ENCODE results near the gene DRD4. TPM values are rescaled to one million over a fixed set of nuclear protein-coding genes. Genes with fewer than 3 reads are reported as not detected.

DRD4 gene
- total RNA-seq, 2 donors from 2014 or later: 0.68 TPM

GRCh38 chr11:612961-613300 is 24.1 kb upstream of the DRD4 start:
- H3K27ac ChIP-seq: peak overlapping the region in 1 of 2 donors; percentile 12
- peaks cover 15% of the 10 kb centered on the region for H3K4me1 ChIP-seq (replicated peaks)

GRCh38 chr11:613369-613968 is 23.6 kb upstream of the DRD4 start:
- Histone ChIP-seq H3K36me3 (peaks cover 14 to 15% of the 10 kb centered on the region in 2 donors), H3K4me1 (replicated peaks) (peaks cover 15% of the 10 kb centered on the region), H3K4me3 (no peak overlapping the region), H3K9me3 (no peaks in the 10 kb centered on the region), H3K27me3 (replicated peaks; ENCODE audit: insufficient read depth) (no peaks in the 10 kb centered on the region), H3K27ac (peak overlapping the region in 1 of 2 donors; percentile 91)
- intact Hi-C loops (cut with DNase I): no loop called here
- peak; percentile 63 for DNase-seq (ENCODE audit: low spot score)
- TF ChIP-seq CTCF (IDR thresholded peaks at IDR 0.05): no peak
- no peak for TF ChIP-seq POLR2AphosphoS5 (IDR thresholded peaks at IDR 0.05)
- no peak for TF ChIP-seq POLR2A (IDR thresholded peaks at IDR 0.05)
- 72% methylated on average over 31 of the region's 36 CpGs for WGBS

More at GRCh38 chr11:612961-613300, 24.1 kb upstream of the DRD4 start:
- no peaks in the 10 kb centered on the region for H3K9me3 ChIP-seq
- TF ChIP-seq CTCF (IDR thresholded peaks at IDR 0.05) (no peak), POLR2AphosphoS5 (IDR thresholded peaks at IDR 0.05) (no peak), POLR2A (IDR thresholded peaks at IDR 0.05) (no peak)
- intact Hi-C loops (cut with DNase I): no loop called here
- WGBS: 90% methylated on average over 8 of the region's 10 CpGs
- no peak for DNase-seq (ENCODE audit: low spot score)
- no peak overlapping the region for H3K4me3 ChIP-seq
- H3K36me3 ChIP-seq: peaks cover 14 to 20% of the 10 kb centered on the region in 2 donors
- H3K27me3 ChIP-seq (replicated peaks; ENCODE audit: insufficient read depth): no peaks in the 10 kb centered on the region

- Histone ChIP-seq H3K4me1 (replicated peaks) (peaks cover 15% of the 10 kb centered on the region), H3K27me3 (replicated peaks; ENCODE audit: insufficient read depth) (no peaks in the 10 kb centered on the region), H3K4me3 (peak overlapping the region in 1 of 2 donors; percentile 63), H3K27ac (peak overlapping the region in 1 of 2 donors; percentile 91), H3K9me3 (no peaks in the 10 kb centered on the region), H3K36me3 (peaks cover 11 to 14% of the 10 kb centered on the region in 2 donors)
- intact Hi-C loops (cut with DNase I): no loop called here
- DNase-seq (ENCODE audit: low spot score): no peak
- TF ChIP-seq POLR2AphosphoS5 (IDR thresholded peaks at IDR 0.05) (no peak), CTCF (IDR thresholded peaks at IDR 0.05) (no peak), POLR2A (IDR thresholded peaks at IDR 0.05) (no peak)
- 57% methylated on average over 14 of the region's 14 CpGs for WGBS
These were observed 22.9 kb upstream of the DRD4 start for GRCh38 chr11:614021-614622.

- peaks cover 11 to 14% of the 10 kb centered on the region in 2 donors for H3K36me3 ChIP-seq
- H3K4me1 ChIP-seq (replicated peaks): peaks cover 15% of the 10 kb centered on the region
- DNase-seq (ENCODE audit: low spot score): peak; percentile 49
- H3K27me3 ChIP-seq (replicated peaks; ENCODE audit: insufficient read depth): no peaks in the 10 kb centered on the region
- H3K4me3 ChIP-seq: peak overlapping the region; percentile 50 to 63
- 48% methylated on average over 65 of the region's 68 CpGs for WGBS
- peak overlapping the region; percentile 86 to 91 for H3K27ac ChIP-seq
- TF ChIP-seq CTCF (IDR thresholded peaks at IDR 0.05) (no peak), POLR2AphosphoS5 (IDR thresholded peaks at IDR 0.05) (no peak), POLR2A (IDR thresholded peaks at IDR 0.05) (no peak)
- H3K9me3 ChIP-seq: no peaks in the 10 kb centered on the region
- intact Hi-C loops (cut with DNase I): no loop called here
These were observed 22.2 kb upstream of the DRD4 start for GRCh38 chr11:614623-615503.

Data from prostate gland (tissue), 2 donors.